ENCODE data around the gene LGALS3BP.

DNA sequence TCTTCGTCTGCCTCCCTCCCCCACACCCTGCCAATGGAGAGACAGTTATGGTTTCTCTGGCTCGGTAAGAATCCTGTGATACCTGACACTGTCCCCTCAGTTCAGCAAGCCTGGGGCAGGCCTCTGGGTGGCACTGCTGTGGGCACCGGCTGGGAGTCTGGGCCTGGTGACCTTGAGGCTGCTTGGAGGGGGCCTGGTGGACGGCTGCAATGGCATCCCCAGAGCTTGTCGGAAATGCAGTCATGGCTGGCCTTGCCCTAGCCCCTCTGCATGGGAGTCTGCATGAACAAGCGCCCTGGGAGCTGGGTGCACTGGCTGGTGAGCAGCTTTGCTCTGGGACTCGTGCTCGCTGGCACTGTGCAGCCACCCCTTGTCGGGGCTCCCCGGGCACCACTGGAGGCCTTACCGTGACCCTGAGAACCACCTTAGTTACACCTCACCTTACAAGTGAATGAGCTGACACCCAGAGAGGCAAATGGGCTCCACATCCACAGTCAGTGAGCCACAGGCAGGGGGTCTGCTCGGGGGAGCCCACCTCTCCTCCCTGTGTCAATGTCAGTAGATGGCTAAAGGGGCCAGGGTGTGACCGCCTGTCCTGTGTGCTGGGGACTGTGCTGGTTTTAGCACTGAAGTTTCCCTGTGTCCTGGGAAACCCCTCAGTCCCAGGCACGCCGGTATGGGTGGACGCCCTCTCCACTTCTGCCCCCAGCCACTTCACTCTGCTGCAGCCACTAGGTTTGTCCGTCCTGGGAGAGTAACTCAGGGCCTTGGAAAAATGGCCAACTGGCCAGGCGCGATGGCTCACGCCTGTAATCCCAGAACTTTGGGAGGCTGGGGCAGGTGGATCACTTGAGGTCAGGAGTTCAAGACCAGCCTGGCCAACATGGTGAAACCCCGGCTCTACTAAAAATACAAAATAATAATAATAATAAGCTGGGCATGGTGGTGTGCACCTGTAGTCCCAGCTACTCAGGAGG lies 1.4 kb downstream of the LGALS3BP start:
- TF ChIP-seq, protein P1, sequence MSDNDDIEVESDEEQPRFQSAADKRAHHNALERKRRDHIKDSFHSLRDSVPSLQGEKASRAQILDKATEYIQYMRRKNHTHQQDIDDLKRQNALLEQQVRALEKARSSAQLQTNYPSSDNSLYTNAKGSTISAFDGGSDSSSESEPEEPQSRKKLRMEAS (IDR thresholded peaks at IDR 0.05) = no peak
- TF ChIP-seq TAF1 (conservative IDR thresholded peaks at IDR 0.05) = no peak
- TF ChIP-seq CTCF (IDR thresholded peaks at IDR 0.05; ENCODE audit: low read depth, low read length, missing input control) = no peak
- TF ChIP-seq RAD21 (IDR thresholded peaks at IDR 0.05) = no peak
- TF ChIP-seq RXRA (IDR thresholded peaks at IDR 0.05) = no peak
- no peak for TF ChIP-seq JUND (IDR thresholded peaks at IDR 0.05)
- TF ChIP-seq SP1 (IDR thresholded peaks at IDR 0.05) = no peak
- TF ChIP-seq, protein P2, sequence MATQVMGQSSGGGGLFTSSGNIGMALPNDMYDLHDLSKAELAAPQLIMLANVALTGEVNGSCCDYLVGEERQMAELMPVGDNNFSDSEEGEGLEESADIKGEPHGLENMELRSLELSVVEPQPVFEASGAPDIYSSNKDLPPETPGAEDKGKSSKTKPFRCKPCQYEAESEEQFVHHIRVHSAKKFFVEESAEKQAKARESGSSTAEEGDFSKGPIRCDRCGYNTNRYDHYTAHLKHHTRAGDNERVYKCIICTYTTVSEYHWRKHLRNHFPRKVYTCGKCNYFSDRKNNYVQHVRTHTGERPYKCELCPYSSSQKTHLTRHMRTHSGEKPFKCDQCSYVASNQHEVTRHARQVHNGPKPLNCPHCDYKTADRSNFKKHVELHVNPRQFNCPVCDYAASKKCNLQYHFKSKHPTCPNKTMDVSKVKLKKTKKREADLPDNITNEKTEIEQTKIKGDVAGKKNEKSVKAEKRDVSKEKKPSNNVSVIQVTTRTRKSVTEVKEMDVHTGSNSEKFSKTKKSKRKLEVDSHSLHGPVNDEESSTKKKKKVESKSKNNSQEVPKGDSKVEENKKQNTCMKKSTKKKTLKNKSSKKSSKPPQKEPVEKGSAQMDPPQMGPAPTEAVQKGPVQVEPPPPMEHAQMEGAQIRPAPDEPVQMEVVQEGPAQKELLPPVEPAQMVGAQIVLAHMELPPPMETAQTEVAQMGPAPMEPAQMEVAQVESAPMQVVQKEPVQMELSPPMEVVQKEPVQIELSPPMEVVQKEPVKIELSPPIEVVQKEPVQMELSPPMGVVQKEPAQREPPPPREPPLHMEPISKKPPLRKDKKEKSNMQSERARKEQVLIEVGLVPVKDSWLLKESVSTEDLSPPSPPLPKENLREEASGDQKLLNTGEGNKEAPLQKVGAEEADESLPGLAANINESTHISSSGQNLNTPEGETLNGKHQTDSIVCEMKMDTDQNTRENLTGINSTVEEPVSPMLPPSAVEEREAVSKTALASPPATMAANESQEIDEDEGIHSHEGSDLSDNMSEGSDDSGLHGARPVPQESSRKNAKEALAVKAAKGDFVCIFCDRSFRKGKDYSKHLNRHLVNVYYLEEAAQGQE (IDR thresholded peaks at IDR 0.05) = no peak
- no peak for TF ChIP-seq ZBTB33 (IDR thresholded peaks at IDR 0.05)
